IPS-18a (cell line): Measurements from ENCODE around the gene SMAD4.
"Not testable (repeated sequence)": the region's sequence is repeated elsewhere in the genome, so short reads cannot be mapped to it uniquely, and the experiment has no call there.

Experiments used
- H3K27ac ChIP-seq: one replicate; pipeline ENCODE4 v1.5.1; 2013; ENCODE audit warnings: low read length
- H3K27me3 ChIP-seq: one replicate; pipeline ENCODE4 v1.6.1; 2013; ENCODE audit warnings: mild to moderate bottlenecking, low read length; ENCODE audit not compliant: control insufficient read depth, insufficient read depth
- H3K36me3 ChIP-seq: one replicate; pipeline ENCODE4 v1.6.1; 2013; ENCODE audit warnings: low read depth, low read length; ENCODE audit not compliant: control insufficient read depth
- H3K4me1 ChIP-seq: one replicate; pipeline ENCODE4 v1.6.1; 2013; ENCODE audit warnings: low read depth, low read length; ENCODE audit not compliant: control insufficient read depth
- H3K4me3 ChIP-seq: one replicate; pipeline ENCODE4 v1.5.1; 2013; ENCODE audit warnings: low read length
- H3K9ac ChIP-seq: one replicate; pipeline ENCODE4 v1.6.1; 2013; ENCODE audit warnings: mild to moderate bottlenecking, low read length, moderate library complexity
- H3K9me3 ChIP-seq: one replicate; pipeline ENCODE4 v1.6.1; 2013; ENCODE audit warnings: low read depth, low read length; ENCODE audit not compliant: control insufficient read depth

The SMAD4 gene

GRCh38 chr18:51100385-51101120 is 70.5 kb downstream of the SMAD4 start:
- Histone ChIP-seq H3K27ac (no peak overlapping the region), H3K4me3 (no peak overlapping the region), H3K36me3 (no peaks in the 10 kb centered on the region), H3K4me1 (no peaks in the 10 kb centered on the region), H3K9ac (no peak overlapping the region), H3K9me3 (no peaks in the 10 kb centered on the region), H3K27me3 (no peaks in the 10 kb centered on the region)

GRCh38 chr18:51107082-51107481 is 77.1 kb downstream of the SMAD4 start:
- Histone ChIP-seq H3K36me3 (no peaks in the 10 kb centered on the region), H3K9ac (no peak overlapping the region), H3K4me1 (no peaks in the 10 kb centered on the region), H3K4me3 (no peak overlapping the region), H3K27ac (no peak overlapping the region), H3K27me3 (no peaks in the 10 kb centered on the region), H3K9me3 (no peaks in the 10 kb centered on the region)

DNA sequence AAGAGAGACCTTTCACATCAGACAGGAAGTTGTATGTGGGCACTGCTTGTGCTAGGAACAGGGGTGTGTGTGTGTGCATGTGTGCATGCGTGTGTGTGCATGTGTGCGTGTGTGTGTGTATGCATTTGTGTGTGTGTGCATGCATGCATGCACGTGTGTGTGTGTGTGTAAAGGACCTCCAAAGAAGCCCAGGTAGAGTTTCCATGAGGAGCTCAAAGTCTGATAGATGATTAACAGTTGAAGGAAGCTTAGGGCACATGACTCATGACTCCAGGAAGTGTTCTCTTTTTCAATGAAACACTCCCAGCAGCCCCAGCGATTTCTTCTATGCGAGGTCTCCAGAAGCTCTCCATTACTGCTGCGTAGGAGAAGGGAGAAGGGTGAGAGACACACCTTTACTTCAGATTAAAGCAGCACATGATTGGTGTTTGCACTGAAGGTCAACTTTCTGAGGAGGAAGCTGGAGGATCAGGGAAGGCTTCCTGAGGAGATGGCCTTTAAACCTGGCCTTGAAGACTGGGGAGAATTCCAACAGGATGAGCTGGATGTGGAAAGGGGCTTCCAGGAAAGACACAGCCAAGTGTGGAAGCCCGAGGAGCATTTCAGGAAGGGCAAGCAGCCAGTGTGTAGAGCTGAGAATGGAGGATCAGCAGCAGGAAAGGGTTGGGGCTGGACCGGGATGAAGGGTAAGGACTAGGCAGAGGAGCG is 77.7 kb downstream of the SMAD4 start:
- no peak overlapping the region for H3K4me3 ChIP-seq
- no peak overlapping the region for H3K27ac ChIP-seq
- H3K9ac ChIP-seq, result no peak overlapping the region
- H3K4me1 ChIP-seq, result no peaks in the 10 kb centered on the region
- no peaks in the 10 kb centered on the region for H3K36me3 ChIP-seq
- no peaks in the 10 kb centered on the region for H3K27me3 ChIP-seq
- H3K9me3 ChIP-seq, result no peaks in the 10 kb centered on the region

GRCh38 chr18:51108330-51108729 is 78.3 kb downstream of the SMAD4 start:
- Histone ChIP-seq H3K9ac (no peak overlapping the region), H3K27me3 (no peaks in the 10 kb centered on the region), H3K9me3 (no peaks in the 10 kb centered on the region), H3K27ac (no peak overlapping the region), H3K36me3 (no peaks in the 10 kb centered on the region), H3K4me3 (no peak overlapping the region), H3K4me1 (no peaks in the 10 kb centered on the region)

DNA sequence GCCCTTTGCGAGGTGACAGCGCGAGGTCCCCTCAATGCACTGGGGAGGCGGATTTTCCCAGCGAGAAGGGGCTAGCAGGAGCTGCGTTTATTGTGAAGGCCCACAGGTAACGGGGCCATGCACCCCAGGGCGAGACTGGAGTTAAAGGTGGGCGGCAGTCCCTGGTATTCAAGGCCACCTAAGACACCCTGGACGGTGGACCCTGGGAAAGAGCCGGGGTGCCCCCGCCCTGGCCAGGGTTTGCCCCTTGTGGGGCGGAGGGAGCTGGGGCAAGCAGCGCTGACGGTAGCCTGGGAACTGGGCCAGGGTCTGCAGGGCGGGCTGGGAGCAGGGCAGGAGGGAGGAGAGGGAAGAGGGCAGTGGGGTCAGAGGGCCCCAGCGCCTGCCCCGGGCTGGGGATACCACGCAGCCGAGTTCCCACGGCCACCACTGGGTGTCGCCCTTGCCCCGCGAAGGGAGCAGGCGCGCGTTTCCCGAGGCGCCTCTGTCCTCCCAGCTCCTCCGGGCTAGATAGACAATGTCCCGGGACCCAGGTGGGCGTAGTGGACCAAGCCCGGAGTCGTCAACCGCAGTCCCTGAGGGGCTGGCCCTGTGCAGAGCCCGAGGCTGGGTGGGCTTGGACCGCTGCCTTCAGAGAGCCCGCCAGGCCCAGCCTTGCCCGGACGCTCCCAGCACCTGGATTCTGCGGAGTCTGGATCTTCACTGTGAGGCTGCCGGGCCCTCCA is 80.2 kb downstream of the SMAD4 start:
- Histone ChIP-seq H3K27ac (no peak overlapping the region), H3K27me3 (no peaks in the 10 kb centered on the region), H3K4me3 (no peak overlapping the region), H3K9ac (no peak overlapping the region), H3K4me1 (no peaks in the 10 kb centered on the region), H3K9me3 (no peaks in the 10 kb centered on the region), H3K36me3 (no peaks in the 10 kb centered on the region)

- H3K27me3 ChIP-seq, H3K4me3 ChIP-seq, H3K27ac ChIP-seq, H3K4me1 ChIP-seq, H3K9ac ChIP-seq, H3K9me3 ChIP-seq, H3K36me3 ChIP-seq: not testable (repeated sequence)
Measured at GRCh38 chr18:51111633-51112355, 81.8 kb downstream of the SMAD4 start.

DNA sequence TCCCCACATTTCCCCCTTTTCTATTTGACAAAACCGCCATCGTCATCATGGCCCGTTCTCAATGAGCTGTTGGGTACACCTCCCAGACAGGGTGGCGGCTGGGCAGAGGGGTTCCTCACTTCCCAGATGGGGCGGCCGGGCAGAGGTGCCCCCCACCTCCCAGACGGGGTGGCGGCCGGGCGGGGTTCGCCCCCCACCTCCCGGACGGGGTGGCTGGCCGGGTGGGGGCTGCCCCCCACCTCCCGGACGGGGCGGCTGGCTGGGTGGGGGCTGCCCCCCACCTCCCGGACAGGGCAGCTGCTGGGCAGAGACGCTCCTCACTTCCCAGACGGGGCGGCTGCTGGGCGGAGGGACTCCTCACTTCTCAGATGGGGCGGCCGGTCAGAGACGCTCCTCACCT is 87.0 kb downstream of the SMAD4 start:
- H3K4me1 ChIP-seq, H3K4me3 ChIP-seq, H3K9ac ChIP-seq: not testable (repeated sequence)

GRCh38 chr18:51119561-51119960 is 89.5 kb downstream of the SMAD4 start:
- not testable (repeated sequence) for H3K27ac ChIP-seq, H3K9ac ChIP-seq, H3K9me3 ChIP-seq, H3K4me3 ChIP-seq, H3K4me1 ChIP-seq, H3K27me3 ChIP-seq, H3K36me3 ChIP-seq

More for the DNA sequence above, 87.0 kb downstream of the SMAD4 start:
- H3K36me3 ChIP-seq, H3K27me3 ChIP-seq, H3K27ac ChIP-seq, H3K9me3 ChIP-seq: not testable (repeated sequence)

DNA sequence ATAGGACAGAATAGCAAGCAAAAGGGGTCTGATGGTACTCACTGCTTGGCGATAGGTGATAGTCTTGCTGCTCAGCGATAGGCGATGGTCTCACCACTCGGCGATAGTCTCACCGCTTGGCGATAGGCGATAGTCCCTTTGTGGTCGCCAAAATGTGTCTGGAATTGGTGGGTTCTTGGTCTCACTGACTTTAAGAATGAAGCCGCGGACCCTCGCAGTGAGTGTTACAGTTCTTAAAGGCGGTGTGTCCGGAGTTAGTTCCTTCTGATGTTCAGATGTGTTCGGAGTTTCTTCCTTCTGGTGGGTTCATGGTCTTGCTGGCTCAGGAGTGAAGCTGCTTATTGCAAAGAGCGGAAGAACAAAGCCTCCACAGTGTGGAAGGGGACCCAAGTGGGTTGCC is 90.0 kb downstream of the SMAD4 start:
- H3K36me3 ChIP-seq, H3K4me3 ChIP-seq, H3K27me3 ChIP-seq, H3K9me3 ChIP-seq, H3K27ac ChIP-seq, H3K9ac ChIP-seq, H3K4me1 ChIP-seq: not testable (repeated sequence)

- no peaks in the 10 kb centered on the region for H3K36me3 ChIP-seq
- H3K4me1 ChIP-seq, result peaks cover 3% of the 10 kb centered on the region
- no peaks in the 10 kb centered on the region for H3K9me3 ChIP-seq
- no peak overlapping the region for H3K9ac ChIP-seq
- H3K4me3 ChIP-seq, result no peak overlapping the region
- H3K27me3 ChIP-seq, result no peaks in the 10 kb centered on the region
- H3K27ac ChIP-seq, result no peak overlapping the region
Measured at GRCh38 chr18:51120809-51121596, 91.0 kb downstream of the SMAD4 start.

DNA sequence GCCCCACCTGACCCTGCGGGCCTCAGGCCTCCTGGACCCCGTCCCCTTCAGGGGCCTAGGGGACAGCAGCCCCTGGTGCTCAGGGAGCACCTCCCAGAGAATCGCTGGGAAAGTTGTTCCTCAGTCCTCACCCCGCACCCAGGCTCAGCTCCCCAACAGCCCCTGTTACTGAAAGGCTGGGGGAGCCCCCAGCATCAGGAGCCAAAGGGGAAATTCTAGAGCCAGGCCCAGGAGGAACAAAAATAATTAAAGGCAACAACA is 91.5 kb downstream of the SMAD4 start:
- peaks cover 3% of the 10 kb centered on the region for H3K4me1 ChIP-seq
- no peak overlapping the region for H3K9ac ChIP-seq
- no peaks in the 10 kb centered on the region for H3K27me3 ChIP-seq
- no peak overlapping the region for H3K4me3 ChIP-seq
- H3K27ac ChIP-seq, result no peak overlapping the region
- H3K36me3 ChIP-seq, result no peaks in the 10 kb centered on the region
- no peaks in the 10 kb centered on the region for H3K9me3 ChIP-seq
